ENCODE measurements around the gene ARF4.
"Not testable (repeated sequence)": the region's sequence is repeated elsewhere in the genome, so short reads cannot be mapped to it uniquely, and the experiment has no call there.

DNA sequence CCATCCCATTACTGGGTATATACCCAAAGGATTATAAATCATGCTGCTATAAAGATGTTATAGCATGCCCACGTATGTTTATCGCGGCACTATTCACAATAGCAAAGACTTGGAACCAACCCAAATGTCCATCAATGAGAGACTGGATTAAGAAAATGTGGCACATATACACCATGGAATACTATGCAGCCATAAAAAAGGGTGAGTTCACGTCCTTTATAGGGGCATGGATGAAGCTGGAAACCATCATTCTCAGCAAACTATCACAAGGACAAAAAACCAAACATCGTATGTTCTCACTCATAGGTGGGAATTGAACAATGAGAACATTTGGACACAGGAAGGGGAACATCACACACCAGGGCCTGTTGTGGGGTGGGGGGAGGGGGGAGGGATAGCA, 14.7 kb upstream of the ARF4 start:
- TF ChIP-seq, protein P1, sequence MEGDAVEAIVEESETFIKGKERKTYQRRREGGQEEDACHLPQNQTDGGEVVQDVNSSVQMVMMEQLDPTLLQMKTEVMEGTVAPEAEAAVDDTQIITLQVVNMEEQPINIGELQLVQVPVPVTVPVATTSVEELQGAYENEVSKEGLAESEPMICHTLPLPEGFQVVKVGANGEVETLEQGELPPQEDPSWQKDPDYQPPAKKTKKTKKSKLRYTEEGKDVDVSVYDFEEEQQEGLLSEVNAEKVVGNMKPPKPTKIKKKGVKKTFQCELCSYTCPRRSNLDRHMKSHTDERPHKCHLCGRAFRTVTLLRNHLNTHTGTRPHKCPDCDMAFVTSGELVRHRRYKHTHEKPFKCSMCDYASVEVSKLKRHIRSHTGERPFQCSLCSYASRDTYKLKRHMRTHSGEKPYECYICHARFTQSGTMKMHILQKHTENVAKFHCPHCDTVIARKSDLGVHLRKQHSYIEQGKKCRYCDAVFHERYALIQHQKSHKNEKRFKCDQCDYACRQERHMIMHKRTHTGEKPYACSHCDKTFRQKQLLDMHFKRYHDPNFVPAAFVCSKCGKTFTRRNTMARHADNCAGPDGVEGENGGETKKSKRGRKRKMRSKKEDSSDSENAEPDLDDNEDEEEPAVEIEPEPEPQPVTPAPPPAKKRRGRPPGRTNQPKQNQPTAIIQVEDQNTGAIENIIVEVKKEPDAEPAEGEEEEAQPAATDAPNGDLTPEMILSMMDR (conservative IDR thresholded peaks at IDR 0.05) = not testable (repeated sequence)
- not testable (repeated sequence) for TF ChIP-seq EZH2 (IDR thresholded peaks at IDR 0.05; ENCODE audit: low read depth)
